ENCODE data around the gene CACNA1G. TPM values are rescaled to one million over a fixed set of nuclear protein-coding genes. Genes with fewer than 3 reads are reported as not detected.

The CACNA1G gene
- total RNA-seq, 1 donor from 2014 or later = 0.07 TPM

GRCh38 chr17:50607522-50608175 lies 47.1 kb downstream of the CACNA1G start:
- Mint-ChIP-seq H3K27me3 (peaks cover 27% of the 10 kb centered on the region), H3K4me3 (no peak overlapping the region), H3K27ac (no peak overlapping the region), H3K4me1 (no peaks in the 10 kb centered on the region), H3K36me3 (ENCODE audit: low read depth) (no peaks in the 10 kb centered on the region), H3K9me3 (no peaks in the 10 kb centered on the region)
- ATAC-seq (ENCODE audit: low read depth) = no peak
- DNase-seq = no peak
- TF ChIP-seq CTCF (IDR thresholded peaks at IDR 0.05) = no peak
- ChIA-PET CTCF (no interaction called here), POLR2A (no interaction called here)
- intact Hi-C loops (cut with micrococcal nuclease) = no loop called here

GRCh38 chr17:50608700-50609379 lies 48.3 kb downstream of the CACNA1G start:
- ATAC-seq (ENCODE audit: low read depth) (no peak), DNase-seq (no peak)
- Mint-ChIP-seq H3K4me1 (no peaks in the 10 kb centered on the region), H3K36me3 (ENCODE audit: low read depth) (no peaks in the 10 kb centered on the region), H3K27ac (no peak overlapping the region), H3K9me3 (no peaks in the 10 kb centered on the region), H3K27me3 (peaks cover 20% of the 10 kb centered on the region), H3K4me3 (no peak overlapping the region)
- POLR2A ChIA-PET = no interaction called here
- TF ChIP-seq CTCF (IDR thresholded peaks at IDR 0.05) = no peak
- CTCF ChIA-PET = no interaction called here
- intact Hi-C loops (cut with micrococcal nuclease) = no loop called here

GRCh38 chr17:50609380-50610074 lies 49.0 kb downstream of the CACNA1G start:
- Mint-ChIP-seq H3K27ac (no peak overlapping the region), H3K36me3 (ENCODE audit: low read depth) (no peaks in the 10 kb centered on the region), H3K9me3 (no peaks in the 10 kb centered on the region), H3K4me3 (no peak overlapping the region), H3K27me3 (peaks cover 22% of the 10 kb centered on the region), H3K4me1 (peaks cover 3% of the 10 kb centered on the region)
- ChIA-PET POLR2A (no interaction called here), CTCF (no interaction called here)
- TF ChIP-seq CTCF (IDR thresholded peaks at IDR 0.05) = no peak
- intact Hi-C loops (cut with micrococcal nuclease) = no loop called here
- no peak for ATAC-seq (ENCODE audit: low read depth)
- no peak for DNase-seq

- no peak for TF ChIP-seq CTCF (IDR thresholded peaks at IDR 0.05)
- H3K27ac Mint-ChIP-seq = no peak overlapping the region
- ChIA-PET POLR2A (no interaction called here), CTCF (no interaction called here)
- no peak for ATAC-seq (ENCODE audit: low read depth)
- peaks cover 3% of the 10 kb centered on the region for H3K4me1 Mint-ChIP-seq
- DNase-seq = no peak
- intact Hi-C loops (cut with micrococcal nuclease) = no loop called here
- H3K27me3 Mint-ChIP-seq = peaks cover 13% of the 10 kb centered on the region
- no peak overlapping the region for H3K4me3 Mint-ChIP-seq
- H3K9me3 Mint-ChIP-seq = no peaks in the 10 kb centered on the region
- no peaks in the 10 kb centered on the region for H3K36me3 Mint-ChIP-seq (ENCODE audit: low read depth)
Observed at GRCh38 chr17:50611634-50612033, 51.1 kb downstream of the CACNA1G start.

- Mint-ChIP-seq H3K27ac (no peak overlapping the region), H3K4me1 (peaks cover 3% of the 10 kb centered on the region), H3K9me3 (no peaks in the 10 kb centered on the region), H3K27me3 (peaks cover 8% of the 10 kb centered on the region), H3K36me3 (ENCODE audit: low read depth) (no peaks in the 10 kb centered on the region), H3K4me3 (no peak overlapping the region)
- CTCF ChIA-PET = no interaction called here
- no peak for DNase-seq
- no peak for TF ChIP-seq CTCF (IDR thresholded peaks at IDR 0.05)
- intact Hi-C loops (cut with micrococcal nuclease) = no loop called here
- no peak for ATAC-seq (ENCODE audit: low read depth)
- POLR2A ChIA-PET = no interaction called here
Observed at GRCh38 chr17:50612281-50612680, 51.8 kb downstream of the CACNA1G start.

Measured in activated B cell treated with CpG ODN at 0.5 μM for 24 hours (primary cell).